Measurements from ENCODE around the gene HTATIP2. TPM values are rescaled to one million over a fixed set of nuclear protein-coding genes. Genes with fewer than 3 reads are reported as not detected.

HTATIP2 gene
- total and polyA plus RNA-seq, 2 donors (not counting 3 experiments of a cell fraction or from before 2014, with no cell fraction given), result 37.2 to 57.6 TPM

GRCh38 chr11:20373568-20374209 lies 10.2 kb downstream of the HTATIP2 start:
- Histone ChIP-seq H3K9me3 (replicated peaks; ENCODE audit: control insufficient read depth, insufficient read depth, low read length) (no peaks in the 10 kb centered on the region), H3K4me3 (replicated peaks in 1 of 3; ENCODE audit: insufficient read depth in 1 of 3, low read depth in 1 of 3, low read length in 3 of 3) (no peak overlapping the region), H2AFZ (ENCODE audit: low read depth, low read length) (no peak overlapping the region), H3K4me1 (ENCODE audit: control insufficient read depth, extremely low read depth, insufficient read depth, low read length) (no peaks in the 10 kb centered on the region), H3K79me2 (ENCODE audit: control insufficient read depth, insufficient read depth, low read length) (no peaks in the 10 kb centered on the region), H4K20me1 (replicated peaks; ENCODE audit: control insufficient read depth, extremely low read depth, insufficient read depth, low read length) (no peaks in the 10 kb centered on the region), H3K27me3 (ENCODE audit: control insufficient read depth in 2 of 2, insufficient read depth in 2 of 2, low read length in 2 of 2) (no peaks in the 10 kb centered on the region), H3K4me2 (ENCODE audit: insufficient read depth, low read length) (no peak overlapping the region), H3K36me3 (ENCODE audit: control insufficient read depth in 2 of 2, extremely low read depth in 1 of 2, insufficient read depth in 2 of 2, low read length in 2 of 2) (peaks cover 1 to 4% of the 10 kb centered on the region in 2 experiments), H3K27ac (ENCODE audit: insufficient read depth, low read depth, low read length) (no peak overlapping the region), H3K9ac (replicated peaks; ENCODE audit: extremely low read depth, insufficient read depth, low read length) (no peak overlapping the region), H3K9me1 (replicated peaks; ENCODE audit: control insufficient read depth, extremely low read depth, insufficient read depth, low read length) (no peaks in the 10 kb centered on the region)
- intact Hi-C loops (cut with micrococcal nuclease) (no loop called here), dilution Hi-C loops (cut with MboI; ENCODE audit: extremely low pct_ligation_motif_present, low sequenced_read_pairs) (no loop called here)
- TF ChIP-seq FOS (IDR thresholded peaks at IDR 0.05; ENCODE audit: borderline replicate concordance, insufficient read depth, low read length), result no peak
- TF ChIP-seq MYC (IDR thresholded peaks at IDR 0.05; ENCODE audit: low read depth, low read length), result no peak
- TF ChIP-seq, protein P1, sequence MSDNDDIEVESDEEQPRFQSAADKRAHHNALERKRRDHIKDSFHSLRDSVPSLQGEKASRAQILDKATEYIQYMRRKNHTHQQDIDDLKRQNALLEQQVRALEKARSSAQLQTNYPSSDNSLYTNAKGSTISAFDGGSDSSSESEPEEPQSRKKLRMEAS (IDR thresholded peaks at IDR 0.05; ENCODE audit: insufficient read depth, insufficient read length), result no peak
- TF ChIP-seq CTCF (IDR thresholded peaks at IDR 0.05; ENCODE audit: extremely low read depth in 1 of 2, insufficient read depth in 1 of 2, low read depth in 1 of 2, low read length in 2 of 2), result no peak
- TF ChIP-seq POLR2AphosphoS5 (IDR thresholded peaks at IDR 0.05; ENCODE audit: insufficient read depth, low read depth, low read length), result no peak
- TF ChIP-seq JUN (IDR thresholded peaks at IDR 0.05; ENCODE audit: borderline replicate concordance, insufficient read depth, insufficient read length, low read depth), result no peak
- TF ChIP-seq GATA2 (IDR thresholded peaks at IDR 0.05; ENCODE audit: insufficient read depth, insufficient read length, low read depth, low read length), result no peak
- no peak for TF ChIP-seq POLR2A (IDR thresholded peaks at IDR 0.05; ENCODE audit: low read depth, low read length)
- no peak for TF ChIP-seq EZH2 (IDR thresholded peaks at IDR 0.05; ENCODE audit: borderline replicate concordance, low read depth, low read length, severe bottlenecking)
- ChIA-PET POLR2A (no interaction called here), CTCF (interaction anchor here (0.9 to 2.1 kb wide), 4 partner anchors 13 to 241 kb away, joined by 3 to 10 read pairs (median 4); no protein-coding TSS in a partner anchor)
- FAIRE-seq, result peak; percentile 37
- DNase-seq (ENCODE audit: low read depth, low spot score), result no peak
- no TSS peak for BruUV-seq (replicated peaks)

Measured in endothelial cell of umbilical vein (primary cell).